ENCODE data around the gene LMX1A.

Gene LMX1A

DNA sequence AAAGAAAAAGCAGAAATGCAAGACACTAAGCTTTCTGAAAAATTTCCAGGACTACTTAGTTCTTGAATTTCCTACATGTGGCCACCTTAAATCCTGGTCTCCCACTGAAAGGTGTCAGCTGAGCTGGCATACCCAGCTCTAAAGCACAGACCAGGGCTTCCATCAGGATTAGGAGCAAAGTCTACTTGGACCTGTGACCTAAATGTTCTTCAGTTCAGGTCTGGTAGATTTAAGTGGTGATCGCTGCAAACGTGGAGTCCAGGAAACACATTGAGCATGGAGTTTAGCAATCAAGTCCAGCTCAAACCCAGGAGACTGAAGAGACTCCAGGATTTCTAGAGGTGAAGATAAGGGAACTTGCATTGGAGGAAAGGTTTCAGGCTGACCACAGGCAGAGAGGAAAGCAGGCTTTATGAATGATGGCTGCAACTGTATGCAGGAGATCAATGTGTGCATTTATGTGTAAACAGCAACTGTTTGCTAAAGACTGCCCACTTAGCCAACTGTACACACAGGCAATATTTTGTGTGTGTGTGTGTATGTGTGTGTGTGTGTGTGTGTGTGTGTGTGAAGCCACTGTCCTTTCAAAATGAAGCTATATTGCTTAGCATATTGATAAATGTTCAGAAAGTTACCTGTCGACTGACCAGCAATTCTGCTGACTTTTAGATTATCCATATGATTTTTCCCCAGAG lies 75.2 kb downstream of the LMX1A start:
- TF ChIP-seq EGR1 (IDR thresholded peaks at IDR 0.05) (no peak), NFIC (IDR thresholded peaks at IDR 0.05) (no peak), CREB1 (IDR thresholded peaks at IDR 0.05; ENCODE audit: low read depth) (no peak), ZBTB7A (IDR thresholded peaks at IDR 0.05; ENCODE audit: low read depth) (no peak)

DNA sequence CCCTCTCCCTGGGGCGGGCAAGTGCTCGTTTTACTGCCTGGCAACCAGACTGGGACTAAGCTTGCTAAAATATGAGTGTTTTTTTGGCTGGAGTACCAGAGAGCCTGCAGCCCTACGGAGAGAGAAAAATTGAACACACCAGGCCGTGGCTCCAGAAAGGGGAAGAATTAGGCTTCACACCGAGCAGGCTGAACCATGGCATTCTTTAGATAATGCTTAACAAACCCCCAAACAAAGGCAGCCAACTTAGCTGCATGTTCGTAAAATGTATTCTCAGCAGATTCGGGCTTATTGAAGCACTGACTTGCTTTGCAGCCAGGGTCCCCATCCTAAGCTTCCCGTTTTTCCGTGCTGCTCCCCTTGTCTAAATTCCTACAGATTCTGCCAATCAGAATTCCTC lies 76.6 kb downstream of the LMX1A start:
- TF ChIP-seq EP300 (IDR thresholded peaks at IDR 0.05; ENCODE audit: borderline replicate concordance): no peak
- TF ChIP-seq TEAD4 (IDR thresholded peaks at IDR 0.05): no peak
- no peak for TF ChIP-seq EGR1 (IDR thresholded peaks at IDR 0.05)
- TF ChIP-seq, protein P1, sequence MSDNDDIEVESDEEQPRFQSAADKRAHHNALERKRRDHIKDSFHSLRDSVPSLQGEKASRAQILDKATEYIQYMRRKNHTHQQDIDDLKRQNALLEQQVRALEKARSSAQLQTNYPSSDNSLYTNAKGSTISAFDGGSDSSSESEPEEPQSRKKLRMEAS (IDR thresholded peaks at IDR 0.05): no peak
- TF ChIP-seq, protein P2, sequence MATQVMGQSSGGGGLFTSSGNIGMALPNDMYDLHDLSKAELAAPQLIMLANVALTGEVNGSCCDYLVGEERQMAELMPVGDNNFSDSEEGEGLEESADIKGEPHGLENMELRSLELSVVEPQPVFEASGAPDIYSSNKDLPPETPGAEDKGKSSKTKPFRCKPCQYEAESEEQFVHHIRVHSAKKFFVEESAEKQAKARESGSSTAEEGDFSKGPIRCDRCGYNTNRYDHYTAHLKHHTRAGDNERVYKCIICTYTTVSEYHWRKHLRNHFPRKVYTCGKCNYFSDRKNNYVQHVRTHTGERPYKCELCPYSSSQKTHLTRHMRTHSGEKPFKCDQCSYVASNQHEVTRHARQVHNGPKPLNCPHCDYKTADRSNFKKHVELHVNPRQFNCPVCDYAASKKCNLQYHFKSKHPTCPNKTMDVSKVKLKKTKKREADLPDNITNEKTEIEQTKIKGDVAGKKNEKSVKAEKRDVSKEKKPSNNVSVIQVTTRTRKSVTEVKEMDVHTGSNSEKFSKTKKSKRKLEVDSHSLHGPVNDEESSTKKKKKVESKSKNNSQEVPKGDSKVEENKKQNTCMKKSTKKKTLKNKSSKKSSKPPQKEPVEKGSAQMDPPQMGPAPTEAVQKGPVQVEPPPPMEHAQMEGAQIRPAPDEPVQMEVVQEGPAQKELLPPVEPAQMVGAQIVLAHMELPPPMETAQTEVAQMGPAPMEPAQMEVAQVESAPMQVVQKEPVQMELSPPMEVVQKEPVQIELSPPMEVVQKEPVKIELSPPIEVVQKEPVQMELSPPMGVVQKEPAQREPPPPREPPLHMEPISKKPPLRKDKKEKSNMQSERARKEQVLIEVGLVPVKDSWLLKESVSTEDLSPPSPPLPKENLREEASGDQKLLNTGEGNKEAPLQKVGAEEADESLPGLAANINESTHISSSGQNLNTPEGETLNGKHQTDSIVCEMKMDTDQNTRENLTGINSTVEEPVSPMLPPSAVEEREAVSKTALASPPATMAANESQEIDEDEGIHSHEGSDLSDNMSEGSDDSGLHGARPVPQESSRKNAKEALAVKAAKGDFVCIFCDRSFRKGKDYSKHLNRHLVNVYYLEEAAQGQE (IDR thresholded peaks at IDR 0.05; ENCODE audit: low read depth): no peak

DNA sequence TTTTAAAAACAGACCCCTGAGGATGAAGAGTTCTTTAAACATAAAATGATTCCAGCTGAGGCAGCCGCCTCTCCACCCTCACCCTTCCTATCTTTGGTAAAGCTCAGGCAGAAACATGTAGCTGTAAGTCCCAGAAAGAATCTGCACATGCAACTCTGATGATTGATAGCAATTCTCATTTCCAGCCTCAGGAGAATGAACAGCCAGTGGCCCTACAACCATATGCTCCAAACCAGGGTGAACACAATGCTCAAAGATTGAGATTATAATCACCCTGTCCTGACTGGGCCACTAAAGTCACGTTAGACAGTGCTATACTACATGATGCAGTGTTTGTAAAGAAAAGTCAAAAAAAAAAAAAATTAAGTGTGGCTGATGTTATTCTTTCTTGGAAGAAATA lies 80.2 kb downstream of the LMX1A start:
- TF ChIP-seq FOXM1 (IDR thresholded peaks at IDR 0.05; ENCODE audit: borderline replicate concordance, low read depth): no peak
- TF ChIP-seq TEAD4 (IDR thresholded peaks at IDR 0.05): no peak
- no peak for TF ChIP-seq ZBTB7A (IDR thresholded peaks at IDR 0.05; ENCODE audit: low read depth)
- TF ChIP-seq TAF1 (IDR thresholded peaks at IDR 0.05; ENCODE audit: low read depth): no peak
- TF ChIP-seq, protein P1 (IDR thresholded peaks at IDR 0.05): no peak
- no peak for TF ChIP-seq CEBPB (IDR thresholded peaks at IDR 0.05)
- TF ChIP-seq EGR1 (IDR thresholded peaks at IDR 0.05): no peak

DNA sequence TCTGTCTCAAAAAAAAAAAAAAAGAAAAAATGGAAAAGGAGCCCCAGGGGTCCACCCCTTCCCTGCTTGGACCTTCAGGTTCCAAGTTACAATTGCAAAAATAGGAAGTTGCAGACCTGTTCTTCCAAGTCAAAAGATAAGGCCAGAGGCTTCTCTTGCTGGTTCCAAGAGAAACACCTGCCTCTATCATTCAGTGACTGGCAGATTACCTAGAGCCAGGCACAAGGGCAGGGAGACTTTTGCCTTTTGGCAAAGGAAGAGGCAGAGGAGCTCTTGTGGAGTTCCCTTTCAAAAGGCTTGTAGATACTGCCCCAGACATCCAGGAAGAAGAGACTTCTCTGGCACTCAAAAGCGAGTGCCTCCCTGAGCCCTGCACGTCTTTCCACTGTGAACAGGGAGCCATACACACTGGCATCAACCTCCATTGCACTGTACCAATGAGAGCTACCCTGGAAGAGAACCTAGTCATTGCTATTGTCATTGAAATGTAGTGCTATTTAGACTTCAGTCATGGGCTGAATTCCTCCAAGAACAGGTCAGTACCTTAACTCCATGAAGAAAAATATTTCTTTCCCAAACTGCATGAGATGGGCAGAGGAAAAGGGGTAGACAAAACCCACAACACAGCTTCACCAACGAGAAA lies 91.2 kb downstream of the LMX1A start:
- TF ChIP-seq CEBPB (IDR thresholded peaks at IDR 0.05) (no peak), TAF1 (IDR thresholded peaks at IDR 0.05; ENCODE audit: low read depth) (no peak), RAD21 (IDR thresholded peaks at IDR 0.05; ENCODE audit: low read depth) (no peak), EP300 (IDR thresholded peaks at IDR 0.05; ENCODE audit: borderline replicate concordance) (no peak), TCF12 (IDR thresholded peaks at IDR 0.05; ENCODE audit: low read depth) (no peak), FOXM1 (IDR thresholded peaks at IDR 0.05; ENCODE audit: borderline replicate concordance, low read depth) (no peak), TEAD4 (IDR thresholded peaks at IDR 0.05) (no peak), NFIC (IDR thresholded peaks at IDR 0.05) (no peak), YY1 (IDR thresholded peaks at IDR 0.05; ENCODE audit: low read depth) (no peak), CREB1 (IDR thresholded peaks at IDR 0.05; ENCODE audit: low read depth) (no peak), EGR1 (IDR thresholded peaks at IDR 0.05) (no peak), ZBTB7A (IDR thresholded peaks at IDR 0.05; ENCODE audit: low read depth) (no peak)
- TF ChIP-seq, protein P1 (IDR thresholded peaks at IDR 0.05): no peak
- TF ChIP-seq, protein P3, sequence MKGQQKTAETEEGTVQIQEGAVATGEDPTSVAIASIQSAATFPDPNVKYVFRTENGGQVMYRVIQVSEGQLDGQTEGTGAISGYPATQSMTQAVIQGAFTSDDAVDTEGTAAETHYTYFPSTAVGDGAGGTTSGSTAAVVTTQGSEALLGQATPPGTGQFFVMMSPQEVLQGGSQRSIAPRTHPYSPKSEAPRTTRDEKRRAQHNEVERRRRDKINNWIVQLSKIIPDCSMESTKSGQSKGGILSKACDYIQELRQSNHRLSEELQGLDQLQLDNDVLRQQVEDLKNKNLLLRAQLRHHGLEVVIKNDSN (IDR thresholded peaks at IDR 0.05): no peak
- TF ChIP-seq, protein P2 (IDR thresholded peaks at IDR 0.05; ENCODE audit: low read depth): no peak

DNA sequence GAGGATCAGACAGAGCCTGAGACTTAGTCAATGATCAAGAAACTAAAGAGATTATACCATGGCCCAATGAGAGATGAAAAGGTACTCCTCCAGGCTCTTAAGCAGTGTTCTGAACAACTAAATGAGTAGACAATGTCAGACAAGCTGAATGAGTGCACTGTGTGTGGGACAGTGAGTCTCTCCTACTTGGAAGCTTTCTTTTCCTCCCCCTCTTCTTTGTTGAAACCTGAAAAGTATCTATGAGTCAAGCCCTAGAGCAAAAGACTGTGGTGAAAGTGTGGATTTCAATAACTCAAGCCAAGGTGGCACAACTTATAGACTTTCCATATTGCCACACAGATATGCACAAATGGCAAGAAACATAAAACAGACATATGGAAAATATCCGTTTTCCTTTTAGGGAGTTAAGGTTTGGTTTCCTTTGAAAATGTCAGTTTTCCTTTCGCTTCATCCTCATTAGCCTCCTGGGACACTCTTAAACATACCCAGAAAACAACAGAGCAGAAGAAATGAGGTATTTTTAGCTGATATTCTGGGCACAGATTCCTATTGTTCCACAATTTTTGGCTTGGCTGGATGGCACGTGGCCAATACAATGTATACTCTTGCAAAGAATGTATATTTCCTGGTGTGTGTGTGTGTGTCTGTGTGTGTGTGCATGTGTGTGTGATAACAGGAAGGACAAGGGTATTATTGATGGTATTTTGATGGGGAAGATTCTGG lies 96.6 kb downstream of the LMX1A start:
- TF ChIP-seq EGR1 (IDR thresholded peaks at IDR 0.05) (no peak), TEAD4 (IDR thresholded peaks at IDR 0.05) (no peak), NFIC (IDR thresholded peaks at IDR 0.05) (no peak), CEBPB (IDR thresholded peaks at IDR 0.05) (no peak), TCF12 (IDR thresholded peaks at IDR 0.05; ENCODE audit: low read depth) (no peak), EP300 (IDR thresholded peaks at IDR 0.05; ENCODE audit: borderline replicate concordance) (no peak), FOXM1 (IDR thresholded peaks at IDR 0.05; ENCODE audit: borderline replicate concordance, low read depth) (no peak), TAF1 (IDR thresholded peaks at IDR 0.05; ENCODE audit: low read depth) (no peak), ZBTB7A (IDR thresholded peaks at IDR 0.05; ENCODE audit: low read depth) (no peak), CREB1 (IDR thresholded peaks at IDR 0.05; ENCODE audit: low read depth) (no peak), YY1 (IDR thresholded peaks at IDR 0.05; ENCODE audit: low read depth) (no peak)
- TF ChIP-seq, protein P1 (IDR thresholded peaks at IDR 0.05): no peak
- TF ChIP-seq, protein P3 (IDR thresholded peaks at IDR 0.05): no peak
- TF ChIP-seq, protein P2 (IDR thresholded peaks at IDR 0.05; ENCODE audit: low read depth): no peak
